ENCODE data around the gene SMIM38. TPM values are rescaled to one million over a fixed set of nuclear protein-coding genes. Genes with fewer than 3 reads are reported as not detected.
A peak's percentile ranks its signal among the peaks of the same experiment; 100 is the strongest.

The SMIM38 gene
- polyA plus RNA-seq, 1 of the 3 experiments (the other 2 are of a cell fraction): 0.13 TPM

DNA sequence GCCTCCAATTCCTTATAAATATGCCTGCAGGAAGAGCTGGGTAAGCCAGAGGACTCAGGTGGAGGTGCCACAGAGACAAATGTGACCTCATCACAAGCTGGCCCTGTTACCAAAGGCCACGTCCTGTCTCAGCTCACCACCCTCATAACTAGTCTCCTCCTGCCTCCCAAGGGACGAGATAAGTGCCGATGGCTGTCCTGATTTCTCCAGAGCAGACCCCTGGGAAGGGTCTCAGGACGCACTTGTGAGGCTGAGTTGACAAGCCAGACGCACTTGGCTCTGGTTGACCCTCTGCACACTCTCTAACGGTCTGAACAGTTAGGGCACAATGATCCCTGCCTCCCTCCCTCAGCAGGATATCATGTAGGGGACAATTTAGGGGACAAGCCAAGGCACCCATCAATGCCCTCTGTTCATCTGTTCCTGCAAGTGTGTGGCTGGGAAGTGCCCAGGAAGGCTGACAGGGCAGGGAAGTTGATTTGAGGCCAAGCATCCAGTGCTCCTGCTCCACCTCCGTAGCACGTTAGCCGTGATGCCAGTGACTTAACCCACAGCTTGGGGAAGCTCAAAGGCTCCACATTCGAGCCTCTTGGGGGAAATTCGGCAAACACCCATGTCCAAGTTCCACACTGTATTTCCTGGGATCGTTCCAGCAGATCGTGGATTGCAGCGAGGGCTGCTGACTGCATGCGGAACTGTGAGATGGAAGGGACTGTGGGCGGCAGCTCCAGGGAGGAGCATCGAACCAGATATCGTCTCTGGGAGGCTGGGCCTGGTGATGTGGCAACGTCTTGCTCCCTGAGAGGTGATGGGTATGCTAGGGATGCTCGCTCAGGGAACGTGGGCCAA is 2.8 kb downstream of the SMIM38 start:
- DNase-seq: no peak
- peaks cover 0 to 4% of the 10 kb centered on the region in 2 experiments for H3K36me3 ChIP-seq (replicated peaks in 1 of 2; ENCODE audit: control insufficient read depth in 1 of 2, insufficient read depth in 2 of 2, low read length in 1 of 2)
- H3K4me2 ChIP-seq: no peak overlapping the region
- peaks cover 6% of the 10 kb centered on the region for H3F3A ChIP-seq (replicated peaks; ENCODE audit: insufficient read depth)
- no peak overlapping the region for H3K9ac ChIP-seq
- peaks cover 6% of the 10 kb centered on the region; the same call in 1 of the 2 replicates for H3K9me3 ChIP-seq
- H2AFZ ChIP-seq (ENCODE audit: low read depth): no peak overlapping the region
- CTCF ChIA-PET: interaction anchor here (0.8 to 4.8 kb wide), 5 partner anchors 27 to 487 kb away, joined by 3 to 29 read pairs (median 13); partner anchors contain the start of gene CCND1
- no peaks in the 10 kb centered on the region for H4K20me1 ChIP-seq (ENCODE audit: insufficient read depth)
- no peaks in the 10 kb centered on the region for H3K27me3 ChIP-seq (ENCODE audit: insufficient read depth)
- WGBS (ENCODE audit: low lambda C conversion rate): 88% methylated on average over 17 of the region's 21 CpGs
- no peaks in the 10 kb centered on the region for H3K9me2 ChIP-seq
- POLR2A ChIA-PET: interaction anchor here (1.2 to 2.0 kb wide), 4 partner anchors 53 to 484 kb away, joined by 5 to 8 read pairs (median 6); no protein-coding TSS in a partner anchor
- no peak overlapping the region for H3K4me3 ChIP-seq (ENCODE audit: low read depth in 2 of 2, low read length in 1 of 2)
- TF ChIP-seq GATA2 (CRISPR knock-in tag; IDR thresholded peaks at IDR 0.05) (no peak), SIN3A (IDR thresholded peaks at IDR 0.05; ENCODE audit: borderline replicate concordance, low read depth, low read length) (no peak), RFX5 (IDR thresholded peaks at IDR 0.05; ENCODE audit: low read length) (no peak), RXRA (IDR thresholded peaks at IDR 0.05; ENCODE audit: borderline replicate concordance, low read depth) (no peak), TAF1 (IDR thresholded peaks at IDR 0.05; ENCODE audit: borderline replicate concordance, low read depth, low read length) (no peak), TCF12 (IDR thresholded peaks at IDR 0.05) (no peak), ELF1 (IDR thresholded peaks at IDR 0.05) (no peak), EP300 (IDR thresholded peaks at IDR 0.05; ENCODE audit: borderline replicate concordance in 1 of 2, low read depth in 1 of 2, low read length in 1 of 2) (no peak), FOXM1 (IDR thresholded peaks at IDR 0.05; ENCODE audit: low read depth) (no peak), MXI1 (IDR thresholded peaks at IDR 0.05; ENCODE audit: low read depth, low read length) (no peak)
- TF ChIP-seq, protein P1, sequence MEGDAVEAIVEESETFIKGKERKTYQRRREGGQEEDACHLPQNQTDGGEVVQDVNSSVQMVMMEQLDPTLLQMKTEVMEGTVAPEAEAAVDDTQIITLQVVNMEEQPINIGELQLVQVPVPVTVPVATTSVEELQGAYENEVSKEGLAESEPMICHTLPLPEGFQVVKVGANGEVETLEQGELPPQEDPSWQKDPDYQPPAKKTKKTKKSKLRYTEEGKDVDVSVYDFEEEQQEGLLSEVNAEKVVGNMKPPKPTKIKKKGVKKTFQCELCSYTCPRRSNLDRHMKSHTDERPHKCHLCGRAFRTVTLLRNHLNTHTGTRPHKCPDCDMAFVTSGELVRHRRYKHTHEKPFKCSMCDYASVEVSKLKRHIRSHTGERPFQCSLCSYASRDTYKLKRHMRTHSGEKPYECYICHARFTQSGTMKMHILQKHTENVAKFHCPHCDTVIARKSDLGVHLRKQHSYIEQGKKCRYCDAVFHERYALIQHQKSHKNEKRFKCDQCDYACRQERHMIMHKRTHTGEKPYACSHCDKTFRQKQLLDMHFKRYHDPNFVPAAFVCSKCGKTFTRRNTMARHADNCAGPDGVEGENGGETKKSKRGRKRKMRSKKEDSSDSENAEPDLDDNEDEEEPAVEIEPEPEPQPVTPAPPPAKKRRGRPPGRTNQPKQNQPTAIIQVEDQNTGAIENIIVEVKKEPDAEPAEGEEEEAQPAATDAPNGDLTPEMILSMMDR (IDR thresholded peaks at IDR 0.05): no peak
- H3K79me2 ChIP-seq (ENCODE audit: insufficient read depth): no peaks in the 10 kb centered on the region
- peak overlapping the region in 1 of 2 experiments; percentile 98; a peak in 2 of 4 replicates for H3K27ac ChIP-seq (ENCODE audit: low read depth in 2 of 2, low read length in 1 of 2)
- peaks cover 11 to 36% of the 10 kb centered on the region in 2 experiments; a peak in 2 of 4 replicates for H3K4me1 ChIP-seq (ENCODE audit: control insufficient read depth in 1 of 2, insufficient read depth in 2 of 2, low read depth in 1 of 2, low read length in 1 of 2)

DNA sequence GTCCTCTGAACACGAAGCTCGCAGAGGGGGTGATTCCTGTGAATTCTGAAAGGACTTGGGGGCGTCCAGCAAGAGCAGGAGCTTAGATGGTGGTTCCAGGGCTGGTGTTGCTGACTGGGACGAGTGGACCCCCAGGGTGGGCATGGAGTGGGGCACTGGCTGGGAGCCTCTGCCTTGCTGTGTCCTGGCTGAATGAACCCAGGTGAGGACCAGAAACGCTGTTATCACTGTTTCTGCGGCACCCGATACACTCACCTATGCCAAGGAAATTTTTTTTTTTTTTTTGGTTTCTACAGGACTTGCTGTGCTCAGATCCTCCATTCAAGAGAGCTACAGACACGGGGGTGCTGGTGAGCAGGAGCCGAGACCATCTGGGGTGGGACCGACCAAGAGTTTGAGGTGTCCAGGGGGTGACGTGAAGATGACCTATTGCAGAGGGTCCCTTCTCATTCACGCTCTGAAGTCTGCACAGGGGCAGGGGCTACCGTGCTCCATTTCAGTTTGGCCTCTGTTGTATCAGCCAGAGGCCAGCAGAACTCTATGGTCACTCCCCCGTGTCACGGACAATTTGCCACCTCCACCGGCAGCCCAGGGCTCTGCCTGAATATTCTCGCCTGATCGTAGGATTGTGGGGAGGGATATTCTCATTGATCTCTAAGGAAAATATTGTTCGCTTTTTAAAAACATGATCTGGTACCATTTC is 3.6 kb downstream of the SMIM38 start:
- H3K79me2 ChIP-seq (ENCODE audit: insufficient read depth): no peaks in the 10 kb centered on the region
- no peaks in the 10 kb centered on the region for H3K9me2 ChIP-seq
- no peak overlapping the region for H3K27ac ChIP-seq (ENCODE audit: low read depth in 2 of 2, low read length in 1 of 2)
- H3K9ac ChIP-seq: no peak overlapping the region
- peaks cover 10% of the 10 kb centered on the region; the same call in 1 of the 2 replicates for H3K9me3 ChIP-seq
- no peak overlapping the region for H3K4me3 ChIP-seq (ENCODE audit: low read depth in 2 of 2, low read length in 1 of 2)
- WGBS (ENCODE audit: low lambda C conversion rate): 96% methylated on average over 16 of the region's 19 CpGs
- H3K27me3 ChIP-seq (ENCODE audit: insufficient read depth): no peaks in the 10 kb centered on the region
- POLR2A ChIA-PET: no interaction called here
- CTCF ChIA-PET: interaction anchor here (0.8 to 4.8 kb wide), 3 partner anchors 28 to 483 kb away, joined by 3 to 29 read pairs (median 24); partner anchors contain the start of gene CCND1
- H2AFZ ChIP-seq (ENCODE audit: low read depth): no peak overlapping the region
- TF ChIP-seq MEF2A (IDR thresholded peaks at IDR 0.05; ENCODE audit: borderline replicate concordance, low read depth) (no peak), RXRA (IDR thresholded peaks at IDR 0.05; ENCODE audit: borderline replicate concordance, low read depth) (no peak), POLR2AphosphoS5 (IDR thresholded peaks at IDR 0.05; ENCODE audit: low read depth, low read length) (no peak), NRF1 (IDR thresholded peaks at IDR 0.05; ENCODE audit: low read depth, low read length) (no peak), SIN3A (IDR thresholded peaks at IDR 0.05; ENCODE audit: borderline replicate concordance, low read depth, low read length) (no peak), RCOR1 (IDR thresholded peaks at IDR 0.05; ENCODE audit: low read length) (no peak)
- TF ChIP-seq, protein P2, sequence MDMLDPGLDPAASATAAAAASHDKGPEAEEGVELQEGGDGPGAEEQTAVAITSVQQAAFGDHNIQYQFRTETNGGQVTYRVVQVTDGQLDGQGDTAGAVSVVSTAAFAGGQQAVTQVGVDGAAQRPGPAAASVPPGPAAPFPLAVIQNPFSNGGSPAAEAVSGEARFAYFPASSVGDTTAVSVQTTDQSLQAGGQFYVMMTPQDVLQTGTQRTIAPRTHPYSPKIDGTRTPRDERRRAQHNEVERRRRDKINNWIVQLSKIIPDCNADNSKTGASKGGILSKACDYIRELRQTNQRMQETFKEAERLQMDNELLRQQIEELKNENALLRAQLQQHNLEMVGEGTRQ (IDR thresholded peaks at IDR 0.05; ENCODE audit: borderline replicate concordance, low read depth, low read length): no peak
- TF ChIP-seq, protein P3, sequence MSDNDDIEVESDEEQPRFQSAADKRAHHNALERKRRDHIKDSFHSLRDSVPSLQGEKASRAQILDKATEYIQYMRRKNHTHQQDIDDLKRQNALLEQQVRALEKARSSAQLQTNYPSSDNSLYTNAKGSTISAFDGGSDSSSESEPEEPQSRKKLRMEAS (IDR thresholded peaks at IDR 0.05; ENCODE audit: low read depth): no peak
- peaks cover 7% of the 10 kb centered on the region for H3F3A ChIP-seq (replicated peaks; ENCODE audit: insufficient read depth)
- H4K20me1 ChIP-seq (ENCODE audit: insufficient read depth): no peaks in the 10 kb centered on the region
- no peak for DNase-seq
- peaks cover 11 to 36% of the 10 kb centered on the region in 2 experiments; a peak in 2 of 4 replicates for H3K4me1 ChIP-seq (ENCODE audit: control insufficient read depth in 1 of 2, insufficient read depth in 2 of 2, low read depth in 1 of 2, low read length in 1 of 2)
- peaks cover 0 to 4% of the 10 kb centered on the region in 2 experiments for H3K36me3 ChIP-seq (replicated peaks in 1 of 2; ENCODE audit: control insufficient read depth in 1 of 2, insufficient read depth in 2 of 2, low read length in 1 of 2)
- no peak overlapping the region for H3K4me2 ChIP-seq

Data from SK-N-SH (cell line).